GM21529 (cell line): ENCODE data around the gene MSMP.

Source experiments
- ATAC-seq: cut with Tn5 transposase; IDR thresholded peaks from one replicate; pipeline ENCODE4 v1.9.1; 2021; ENCODE audit not compliant: unreplicated experiment

Gene MSMP

GRCh38 chr9:35726931-35727330 is 27.1 kb downstream of the MSMP start:
- peak; percentile 33 for ATAC-seq

GRCh38 chr9:35725362-35725761 is 28.7 kb downstream of the MSMP start:
- ATAC-seq, result no peak

GRCh38 chr9:35723908-35724307 is 30.2 kb downstream of the MSMP start:
- ATAC-seq, result no peak

GRCh38 chr9:35723426-35723825 is 30.6 kb downstream of the MSMP start:
- ATAC-seq, result no peak

- no peak for ATAC-seq
Measured at GRCh38 chr9:35719546-35719945, 34.5 kb downstream of the MSMP start.

GRCh38 chr9:35718721-35719511 is 35.2 kb downstream of the MSMP start:
- ATAC-seq, result no peak

- no peak for ATAC-seq
Measured at GRCh38 chr9:35717132-35717870, 36.8 kb downstream of the MSMP start.

GRCh38 chr9:35716230-35716629 is 37.8 kb downstream of the MSMP start:
- no peak for ATAC-seq

GRCh38 chr9:35714579-35715252 is 39.4 kb downstream of the MSMP start:
- ATAC-seq, result no peak

GRCh38 chr9:35714123-35714522 is 40.0 kb downstream of the MSMP start:
- no peak for ATAC-seq

- no peak for ATAC-seq
Measured at GRCh38 chr9:35713578-35713977, 40.5 kb downstream of the MSMP start.

- no peak for ATAC-seq
Measured at GRCh38 chr9:35712762-35713400, 41.2 kb downstream of the MSMP start.

GRCh38 chr9:35711501-35712428 is 42.3 kb downstream of the MSMP start:
- ATAC-seq, result no peak

GRCh38 chr9:35710818-35711500 is 43.1 kb downstream of the MSMP start:
- no peak for ATAC-seq

GRCh38 chr9:35708146-35708545 is 45.9 kb downstream of the MSMP start:
- no peak for ATAC-seq

- ATAC-seq, result no peak
Measured at GRCh38 chr9:35706951-35707350, 47.1 kb downstream of the MSMP start.

- no peak for ATAC-seq
Measured at GRCh38 chr9:35705836-35706430, 48.1 kb downstream of the MSMP start.

GRCh38 chr9:35705372-35705771 is 48.7 kb downstream of the MSMP start:
- no peak for ATAC-seq

GRCh38 chr9:35703906-35704672 is 50.0 kb downstream of the MSMP start:
- ATAC-seq, result no peak
